SK-N-SH treated with all-trans-retinoic acid at 6 μM for 48 hours (cell line): ENCODE measurements around the gene ASPA.

Experiments used
- GLIS3 ChIP-seq: fragments of 250-450 bp; sonication (Bioruptor Pico); IDR thresholded peaks from 2 replicates; pipeline ENCODE4 v1.5.0; 2020; ENCODE audit warnings: mild to moderate bottlenecking, moderate library complexity
- OSR1 ChIP-seq: fragments of 250-450 bp; sonication (Bioruptor Pico); IDR thresholded peaks from 2 replicates; pipeline ENCODE4 v1.8.0; 2022; ENCODE audit warnings: moderate library complexity, mild to moderate bottlenecking, inconsistent platforms
- PATZ1 ChIP-seq: fragments of 250-450 bp; sonication (Bioruptor Pico); IDR thresholded peaks from 2 replicates; pipeline ENCODE4 v1.8.0; 2020; ENCODE audit warnings: mild to moderate bottlenecking, moderate library complexity, borderline replicate concordance
- PPARA ChIP-seq: fragments of 250-450 bp; sonication (Bioruptor Pico); IDR thresholded peaks from 2 replicates; pipeline ENCODE4 v1.5.0; 2020; ENCODE audit warnings: mild to moderate bottlenecking, borderline replicate concordance
- RARB ChIP-seq: fragments of 250-450 bp; sonication (Bioruptor Pico); IDR thresholded peaks from 2 replicates; pipeline ENCODE4 v1.8.0; 2021; ENCODE audit warnings: mild to moderate bottlenecking, moderate library complexity
- TCF4 ChIP-seq: fragments of 250-450 bp; sonication (Bioruptor Pico); IDR thresholded peaks from 2 replicates; pipeline ENCODE4 v1.8.0; 2021; ENCODE audit warnings: mild to moderate bottlenecking, moderate library complexity, borderline replicate concordance
- ZFP3 ChIP-seq: fragments of 250-450 bp; sonication (Bioruptor Pico); IDR thresholded peaks from 2 replicates; pipeline ENCODE4 v1.5.0; 2020; ENCODE audit warnings: mild to moderate bottlenecking, moderate library complexity
- ZFP30 ChIP-seq: fragments of 450-650 bp; formaldehyde crosslinking; IDR thresholded peaks from 2 replicates; pipeline ENCODE4 v1.5.0; 2022; ENCODE audit warnings: mild to moderate bottlenecking, moderate library complexity
- ZNF565 ChIP-seq: fragments of 450-650 bp; formaldehyde crosslinking; conservative IDR thresholded peaks from 2 replicates; pipeline ENCODE4 v1.5.0; 2020; ENCODE audit warnings: low read depth, mild to moderate bottlenecking, moderate library complexity
- ZNF70 ChIP-seq: fragments of 450-650 bp; formaldehyde crosslinking; IDR thresholded peaks from 2 replicates; pipeline ENCODE4 v1.5.0; 2020; ENCODE audit warnings: mild to moderate bottlenecking, moderate library complexity
- ZNF8 ChIP-seq: fragments of 450-650 bp; formaldehyde crosslinking; IDR thresholded peaks from 2 replicates; pipeline ENCODE4 v1.5.0; 2020; ENCODE audit warnings: mild to moderate bottlenecking, moderate library complexity
- TF ChIP-seq, protein P1 (sequence below): fragments of 250-450 bp; sonication (Bioruptor Pico); IDR thresholded peaks from 2 replicates; pipeline ENCODE4 v1.5.1; 2020; ENCODE audit warnings: low read depth, mild to moderate bottlenecking, moderate library complexity

GRCh38 chr17:3501344-3501743, 25.5 kb downstream of the ASPA start:
- TF ChIP-seq ZNF70 (CRISPR knock-in tag) (no peak), PPARA (no peak), RARB (CRISPR knock-in tag) (no peak), ZFP3 (CRISPR knock-in tag) (no peak), OSR1 (CRISPR knock-in tag) (no peak), ZNF8 (no peak), PATZ1 (no peak), ZFP30 (no peak), GLIS3 (CRISPR knock-in tag) (no peak), TCF4 (CRISPR knock-in tag) (no peak), ZNF565 (no peak)
- TF ChIP-seq, protein P1, sequence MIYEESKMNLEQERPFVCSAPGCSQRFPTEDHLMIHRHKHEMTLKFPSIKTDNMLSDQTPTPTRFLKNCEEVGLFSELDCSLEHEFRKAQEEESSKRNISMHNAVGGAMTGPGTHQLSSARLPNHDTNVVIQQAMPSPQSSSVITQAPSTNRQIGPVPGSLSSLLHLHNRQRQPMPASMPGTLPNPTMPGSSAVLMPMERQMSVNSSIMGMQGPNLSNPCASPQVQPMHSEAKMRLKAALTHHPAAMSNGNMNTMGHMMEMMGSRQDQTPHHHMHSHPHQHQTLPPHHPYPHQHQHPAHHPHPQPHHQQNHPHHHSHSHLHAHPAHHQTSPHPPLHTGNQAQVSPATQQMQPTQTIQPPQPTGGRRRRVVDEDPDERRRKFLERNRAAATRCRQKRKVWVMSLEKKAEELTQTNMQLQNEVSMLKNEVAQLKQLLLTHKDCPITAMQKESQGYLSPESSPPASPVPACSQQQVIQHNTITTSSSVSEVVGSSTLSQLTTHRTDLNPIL (CRISPR knock-in tag) = no peak
